ENCODE results near the gene ZNF654. TPM values are rescaled to one million over a fixed set of nuclear protein-coding genes. Genes with fewer than 3 reads are reported as not detected.

The ZNF654 gene
- total and polyA plus RNA-seq, 2 experiments from 2014 or later, result 6.2 to 7.5 TPM

- no peak for TF ChIP-seq ZNF462 (CRISPR knock-in tag; IDR thresholded peaks at IDR 0.05)
- no peak for TF ChIP-seq REST (IDR thresholded peaks at IDR 0.05; ENCODE audit: unreplicated experiment)
Observed at GRCh38 chr3:88152841-88153240, 93.8 kb downstream of the ZNF654 start (continued).

GRCh38 chr3:88166419-88166971 lies 107.4 kb downstream of the ZNF654 start:
- Histone ChIP-seq H3F3A (replicated peaks; ENCODE audit: low read depth) (no peaks in the 10 kb centered on the region), H2AFZ (no peak overlapping the region), H3K79me2 (replicated peaks; ENCODE audit: insufficient read depth) (peaks cover 10% of the 10 kb centered on the region; the same call in 1 of the 2 replicates), H3K4me3 (no peak overlapping the region), H3K9me2 (ENCODE audit: insufficient read depth) (no peaks in the 10 kb centered on the region), H3K4me2 (no peak overlapping the region), H3K36me3 (ENCODE audit: insufficient read depth) (peaks cover 3% of the 10 kb centered on the region; the same call in 1 of the 2 replicates), H3K27me3 (ENCODE audit: insufficient read depth) (no peaks in the 10 kb centered on the region), H3K4me1 (ENCODE audit: insufficient read depth) (no peaks in the 10 kb centered on the region), H3K27ac (ENCODE audit: low read depth) (no peak overlapping the region), H4K20me1 (replicated peaks; ENCODE audit: insufficient read depth) (no peaks in the 10 kb centered on the region; the same call in 1 of the 2 replicates)
- DNase-seq (ENCODE audit: low spot score) (no peak), ATAC-seq (no peak)
- Mint-ChIP-seq H3K9me3 (no peaks in the 10 kb centered on the region), H3K4me1 (no peaks in the 10 kb centered on the region), H3K27me3 (ENCODE audit: insufficient read depth, low read depth, poor library complexity) (peaks cover 3% of the 10 kb centered on the region), H3K36me3 (ENCODE audit: low read depth) (peaks cover 30% of the 10 kb centered on the region; the same call in 2 of the 3 replicates), H3K27ac (no peak overlapping the region), H3K4me3 (no peak overlapping the region)
- TF ChIP-seq REST (IDR thresholded peaks at IDR 0.05; ENCODE audit: unreplicated experiment) (no peak), JUNB (IDR thresholded peaks at IDR 0.05; ENCODE audit: unreplicated experiment) (no peak), ZNF331 (CRISPR knock-in tag; IDR thresholded peaks at IDR 0.05; ENCODE audit: low read depth) (no peak), CREB1 (CRISPR knock-in tag; IDR thresholded peaks at IDR 0.05; ENCODE audit: low read depth) (no peak), EZH2 (IDR thresholded peaks at IDR 0.05; ENCODE audit: low read depth, unreplicated experiment) (no peak), CTCF (conservative IDR thresholded peaks at IDR 0.05; ENCODE audit: low read depth in 2 of 2) (no peak), POLR2AphosphoS5 (IDR thresholded peaks at IDR 0.05; ENCODE audit: low read depth) (no peak)
